22Rv1 (cell line): ENCODE measurements around the gene FOXP1.

Experiments
- ZFX ChIP-seq: fragments of 450-650 bp; IDR thresholded peaks from 2 replicates; pipeline ENCODE4 v1.6.1; 2017; ENCODE audit warnings: antibody characterized with exemption, borderline replicate concordance
- TF ChIP-seq, protein P1 (sequence below): fragments of 450-650 bp; IDR thresholded peaks from 2 replicates; pipeline ENCODE4 v1.5.1; 2017; ENCODE audit warnings: mild to moderate bottlenecking

DNA sequence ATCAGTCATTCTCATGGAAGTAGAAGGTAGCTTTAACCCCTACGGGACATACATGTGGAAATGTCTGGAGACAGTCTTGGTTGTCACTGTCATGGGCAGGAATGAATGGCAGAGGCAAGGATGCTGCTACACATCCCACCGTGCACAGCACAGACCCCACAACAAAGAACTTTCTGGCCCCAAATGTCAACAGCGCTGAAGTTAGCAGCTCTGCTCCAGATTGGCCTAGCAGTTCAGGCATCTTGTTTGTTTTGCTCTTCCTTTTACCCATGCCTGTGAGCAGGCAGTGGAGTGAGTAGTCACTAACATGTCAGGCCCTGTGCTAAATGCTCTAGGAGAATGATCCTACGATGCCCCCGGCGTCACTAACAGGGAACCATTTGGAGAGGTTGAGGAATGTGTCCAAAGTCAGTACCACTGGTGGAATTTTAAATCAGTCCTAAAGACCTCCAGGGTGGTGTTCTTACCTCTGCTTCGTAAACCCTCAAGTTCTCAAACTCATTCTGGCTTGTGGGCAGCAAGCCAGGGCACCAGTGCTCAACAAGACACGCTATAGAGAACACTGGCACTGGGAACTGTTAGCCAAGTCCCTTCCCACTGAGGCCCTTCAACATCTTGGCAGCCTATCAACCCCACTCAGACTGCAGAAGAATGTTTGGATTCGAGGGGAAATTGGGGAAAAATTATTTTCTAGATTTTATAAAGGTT, 142.2 kb downstream of the FOXP1 start:
- TF ChIP-seq, protein P1, sequence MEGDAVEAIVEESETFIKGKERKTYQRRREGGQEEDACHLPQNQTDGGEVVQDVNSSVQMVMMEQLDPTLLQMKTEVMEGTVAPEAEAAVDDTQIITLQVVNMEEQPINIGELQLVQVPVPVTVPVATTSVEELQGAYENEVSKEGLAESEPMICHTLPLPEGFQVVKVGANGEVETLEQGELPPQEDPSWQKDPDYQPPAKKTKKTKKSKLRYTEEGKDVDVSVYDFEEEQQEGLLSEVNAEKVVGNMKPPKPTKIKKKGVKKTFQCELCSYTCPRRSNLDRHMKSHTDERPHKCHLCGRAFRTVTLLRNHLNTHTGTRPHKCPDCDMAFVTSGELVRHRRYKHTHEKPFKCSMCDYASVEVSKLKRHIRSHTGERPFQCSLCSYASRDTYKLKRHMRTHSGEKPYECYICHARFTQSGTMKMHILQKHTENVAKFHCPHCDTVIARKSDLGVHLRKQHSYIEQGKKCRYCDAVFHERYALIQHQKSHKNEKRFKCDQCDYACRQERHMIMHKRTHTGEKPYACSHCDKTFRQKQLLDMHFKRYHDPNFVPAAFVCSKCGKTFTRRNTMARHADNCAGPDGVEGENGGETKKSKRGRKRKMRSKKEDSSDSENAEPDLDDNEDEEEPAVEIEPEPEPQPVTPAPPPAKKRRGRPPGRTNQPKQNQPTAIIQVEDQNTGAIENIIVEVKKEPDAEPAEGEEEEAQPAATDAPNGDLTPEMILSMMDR, result no peak
- no peak for TF ChIP-seq ZFX
